Lung microvascular endothelial cell (primary cell): ENCODE data around the gene GRIA2. TPM values are rescaled to one million over a fixed set of nuclear protein-coding genes. Genes with fewer than 3 reads are reported as not detected.

Experiments
- DNase-seq, 2 donors: peaks; one replicate each; pipeline versions ENCODE4 v3.0.0 to v3.0.0-alpha.2; 2010; ENCODE audit warnings: low read depth in 2 of 2
- total RNA-seq: library from RNA; depleted of rRNA; stranded (reverse); fragments of >200 nt; gene quantifications from 2 replicates; pipeline ENCODE4 v1.2.1, GENCODE V29; 2014

The GRIA2 gene
- total RNA-seq, 1 donor from 2014 or later = under 0.01 TPM

DNA sequence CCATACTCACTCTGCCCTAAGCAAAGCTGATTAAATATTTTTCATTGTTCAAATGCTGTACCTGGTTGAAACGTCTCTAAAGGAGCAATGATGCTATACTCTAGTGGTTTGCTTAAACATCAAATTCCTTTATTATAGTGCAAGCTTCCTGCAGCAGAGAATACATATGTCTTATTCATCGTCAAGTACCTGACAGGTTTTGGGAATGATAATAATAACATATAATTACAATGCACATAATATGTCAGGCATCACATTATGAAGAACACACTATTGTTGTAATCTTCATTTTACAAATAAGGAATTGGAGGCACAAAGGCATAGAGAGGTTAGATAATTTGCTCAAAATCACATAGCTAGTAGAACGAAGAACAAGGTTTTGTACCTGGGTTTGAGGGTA lies 151.6 kb downstream of the GRIA2 start:
- DNase-seq = no peak

DNA sequence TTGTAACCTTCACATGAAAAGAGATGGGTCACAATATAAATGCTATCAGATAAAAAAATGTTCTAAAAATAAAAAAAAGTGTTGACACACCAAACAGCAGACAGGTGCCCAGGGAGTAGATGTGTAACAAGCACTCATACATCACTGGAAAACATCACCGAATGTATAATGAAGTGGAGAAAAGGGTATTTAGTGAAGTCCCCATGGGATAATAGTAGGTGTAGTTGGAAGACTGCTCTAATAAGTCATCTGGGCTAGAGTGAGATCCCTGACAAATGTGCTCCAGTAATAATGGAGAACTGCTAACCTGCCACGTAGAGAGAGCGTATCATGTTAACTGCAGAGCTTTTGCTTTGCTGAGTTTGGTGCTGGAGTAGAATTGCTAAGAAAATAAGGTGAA lies 152.0 kb downstream of the GRIA2 start:
- DNase-seq = no peak

DNA sequence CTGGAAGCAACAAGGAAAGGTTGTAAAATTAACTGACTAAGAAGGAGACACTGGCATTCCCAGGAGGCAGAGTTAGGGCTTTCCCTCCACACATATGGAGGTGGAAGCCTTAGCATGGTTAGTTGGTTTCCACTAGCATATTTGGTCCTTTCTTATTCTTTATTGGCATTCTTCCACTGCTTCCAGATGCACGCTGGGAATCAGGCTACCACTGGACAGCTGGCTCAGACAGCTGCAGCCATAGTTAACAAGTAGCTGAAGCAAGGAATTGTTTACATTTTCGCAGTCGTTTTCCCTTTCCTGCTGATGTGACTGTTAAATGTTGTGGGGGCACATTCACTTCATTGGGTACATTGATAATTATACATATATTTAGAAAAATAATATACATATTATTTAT lies 169.2 kb downstream of the GRIA2 start:
- DNase-seq = no peak

DNA sequence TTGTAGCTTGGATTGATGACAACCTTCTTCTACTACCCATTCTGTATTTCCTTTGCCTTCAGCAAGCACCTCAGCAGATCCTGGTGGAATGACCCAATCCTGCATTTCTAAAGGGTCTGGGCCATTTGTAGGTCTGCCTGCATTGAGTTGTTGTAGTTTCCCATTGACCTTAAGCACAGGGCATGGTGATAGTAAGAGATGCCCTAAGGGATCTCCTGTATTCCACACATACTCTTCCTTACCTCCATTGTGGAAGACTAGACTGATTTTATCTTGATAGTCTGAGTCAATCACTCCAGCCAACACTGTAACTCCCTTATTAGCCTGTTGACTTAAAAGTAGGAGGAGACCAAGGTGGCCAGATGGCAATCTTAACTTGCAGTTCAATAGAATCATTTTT lies 184.5 kb downstream of the GRIA2 start:
- no peak for DNase-seq

Other genes starting within 250 kb of the GRIA2 start
- gene PDGFC, start 248.9 kb upstream of the GRIA2 start, total RNA-seq = 15.3 and 38.1 TPM in 2 replicates
- 9.6 and 29.4 TPM in 2 replicates for gene GLRB, start 144.6 kb upstream of the GRIA2 start, total RNA-seq